HG03469 (cell line): ENCODE results near the gene KRABD2.
"Not testable (repeated sequence)": the region's sequence is repeated elsewhere in the genome, so short reads cannot be mapped to it uniquely, and the experiment has no call there.

Experiments
- ATAC-seq: cut with Tn5 transposase; IDR thresholded peaks from one replicate; pipeline ENCODE4 v1.9.1; 2021; ENCODE audit warnings: mild to moderate bottlenecking, moderate library complexity, moderate number of reproducible peaks; ENCODE audit not compliant: unreplicated experiment

KRABD2 gene

GRCh38 chr17:8376271-8377067 is at the start of gene KRABD2:
TSS of gene KRABD2 (minus strand) at chr17:8376704.
- ATAC-seq = no peak

DNA sequence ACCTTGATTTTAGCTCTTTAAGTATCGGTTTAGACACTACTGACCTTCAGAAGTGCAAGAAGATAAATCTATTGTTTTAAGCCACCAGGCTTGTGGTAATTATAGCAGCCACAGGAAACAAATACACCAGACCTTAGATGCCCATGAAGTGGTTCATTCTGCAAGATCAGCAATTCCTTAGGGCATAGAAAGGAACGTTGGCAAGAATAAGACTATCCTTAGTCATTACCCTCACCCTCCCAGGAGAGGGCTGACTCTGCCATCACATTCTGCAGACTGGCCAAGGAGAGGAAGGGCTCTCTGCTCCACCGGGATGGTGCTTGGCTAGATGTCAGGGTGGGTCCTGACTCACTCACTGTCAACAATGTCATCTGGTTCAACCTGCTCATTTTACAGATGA is 45.1 kb upstream of the KRABD2 start:
- ATAC-seq = no peak

GRCh38 chr17:8420041-8420934 is 43.8 kb upstream of the KRABD2 start:
- no peak for ATAC-seq

- ATAC-seq = no peak
Measured at GRCh38 chr17:8419305-8419704, 42.8 kb upstream of the KRABD2 start.

- no peak for ATAC-seq
Measured at GRCh38 chr17:8418471-8418870, 42.0 kb upstream of the KRABD2 start.

GRCh38 chr17:8417806-8418205 is 41.3 kb upstream of the KRABD2 start:
- ATAC-seq = no peak

- ATAC-seq = no peak
Measured at GRCh38 chr17:8413938-8414337, 37.4 kb upstream of the KRABD2 start.

DNA sequence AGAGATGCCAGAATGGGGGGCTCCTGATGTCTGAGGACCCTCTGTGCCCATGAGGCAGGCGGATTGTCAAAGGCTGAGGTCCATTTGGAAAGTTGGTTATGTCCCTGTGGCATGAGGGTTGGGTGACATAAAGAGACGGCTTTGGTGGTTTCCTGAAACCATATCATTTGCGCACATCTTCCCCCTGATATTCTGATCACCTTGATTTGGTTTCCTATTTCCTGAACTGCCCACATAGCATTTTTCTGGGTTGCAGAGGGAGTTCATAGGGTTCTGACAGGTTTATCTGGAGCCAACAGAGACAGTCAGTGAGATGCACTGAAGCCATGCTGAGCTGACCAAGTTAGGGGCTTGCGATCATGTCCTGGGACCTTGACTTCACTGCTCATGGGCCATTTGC is 36.8 kb upstream of the KRABD2 start:
- ATAC-seq = no peak

DNA sequence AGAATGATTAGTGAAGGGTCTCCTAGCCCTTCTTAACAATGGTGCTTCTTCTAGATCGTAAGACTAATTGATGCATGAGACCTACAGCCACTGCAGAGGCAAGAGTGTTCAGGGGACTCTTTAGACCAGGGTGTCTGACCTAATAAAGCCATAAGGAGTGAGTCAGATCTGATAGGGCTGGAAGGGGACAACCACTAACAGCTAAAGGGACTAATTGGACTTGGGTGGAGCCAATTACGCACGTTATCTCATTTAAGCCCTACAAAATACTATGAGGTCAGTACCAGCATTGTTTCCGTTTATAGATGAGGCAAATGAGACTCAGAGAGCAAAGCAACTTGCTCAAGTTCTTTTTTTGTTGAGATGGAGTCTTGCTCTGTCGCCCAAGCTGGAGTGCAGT is 35.6 kb upstream of the KRABD2 start:
- no peak for ATAC-seq

DNA sequence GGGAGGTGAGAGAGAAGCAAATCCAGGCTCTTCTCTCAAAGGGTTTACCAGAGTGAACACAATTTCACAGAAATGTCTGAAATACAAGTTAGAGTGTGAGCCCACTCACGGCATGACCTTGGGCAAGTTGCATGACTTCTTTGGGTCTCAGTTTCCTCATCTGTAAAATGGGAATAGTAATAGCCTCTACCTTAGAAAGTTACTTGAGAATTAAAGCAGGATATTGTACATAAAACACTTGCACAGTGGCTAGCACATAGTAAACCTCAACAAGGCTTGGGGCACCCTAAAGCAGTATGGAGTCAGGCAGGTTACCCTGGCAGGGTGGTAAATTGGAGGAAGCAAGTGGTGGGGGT is 34.4 kb upstream of the KRABD2 start:
- ATAC-seq = no peak

DNA sequence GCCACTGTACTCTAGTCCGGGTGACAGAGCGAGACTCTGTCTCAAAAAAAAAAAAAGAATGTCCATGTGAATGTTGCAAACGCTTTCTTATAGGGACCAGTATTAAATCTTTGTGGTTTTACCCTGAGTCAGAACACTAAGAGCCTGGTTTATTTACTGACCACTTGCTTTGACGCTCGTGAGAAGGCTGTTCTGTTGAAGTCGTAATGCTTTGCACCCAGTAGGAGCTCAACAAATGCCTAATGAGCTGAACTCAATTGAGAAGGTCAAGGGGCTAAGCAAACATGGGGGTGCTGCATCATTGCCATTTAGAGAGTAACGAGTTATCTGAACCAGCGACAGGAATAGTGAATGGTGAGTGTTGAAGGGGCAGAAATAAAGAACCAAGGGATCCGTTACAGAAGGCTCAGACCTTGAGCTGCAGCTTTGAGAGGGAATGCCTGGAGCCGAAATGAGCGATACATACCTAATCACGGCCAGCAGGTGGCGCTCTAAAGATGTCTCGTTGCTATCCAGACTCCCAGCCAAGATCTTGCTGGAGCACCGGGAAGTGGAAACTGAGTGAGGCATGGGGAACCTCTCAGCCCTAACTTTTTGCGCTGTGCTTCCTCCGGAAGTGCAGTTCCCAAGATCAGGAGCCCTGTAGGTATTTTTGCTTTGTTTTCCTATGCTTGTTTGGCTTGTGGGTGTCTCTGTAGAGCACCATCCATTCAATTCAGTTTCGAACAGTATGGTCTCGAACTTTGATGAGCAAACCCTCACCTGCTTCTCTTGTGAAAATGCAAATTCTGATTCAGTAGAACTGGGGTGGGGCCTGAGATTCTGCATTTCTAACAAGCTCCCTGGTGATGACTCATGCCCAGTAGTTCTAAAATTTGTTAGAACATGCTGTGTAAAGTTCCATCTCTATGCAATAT is 33.7 kb upstream of the KRABD2 start:
- no peak for ATAC-seq

- ATAC-seq = no peak
Measured at GRCh38 chr17:8408371-8408770, 31.9 kb upstream of the KRABD2 start.

GRCh38 chr17:8406174-8406573 is 29.7 kb upstream of the KRABD2 start:
- ATAC-seq = no peak

DNA sequence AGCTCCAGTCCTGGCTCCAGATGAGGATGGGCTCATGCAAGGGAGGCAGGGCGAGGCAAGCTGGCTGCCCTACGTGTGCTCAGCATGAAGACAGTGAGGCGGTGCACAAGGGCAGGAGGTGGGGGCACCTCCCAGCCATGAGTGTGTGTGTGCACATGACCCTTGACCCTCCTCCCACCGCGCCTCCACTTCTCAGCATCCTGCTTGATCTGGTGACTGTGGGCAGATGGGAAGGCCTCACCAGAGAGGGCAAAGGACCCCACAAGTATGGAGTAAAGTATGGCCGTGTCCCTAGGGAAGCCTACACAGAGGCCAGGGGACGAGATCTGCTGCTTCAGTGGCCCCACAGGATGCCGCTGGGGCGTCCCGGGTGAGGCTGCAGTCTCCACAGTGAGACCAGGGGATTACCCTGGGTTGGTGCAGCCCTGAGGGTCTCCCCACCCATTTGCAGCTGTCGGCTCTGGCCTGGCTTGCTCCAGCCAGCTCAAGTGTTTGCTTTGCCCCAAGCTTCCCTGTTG is 29.1 kb upstream of the KRABD2 start:
- no peak for ATAC-seq

GRCh38 chr17:8402921-8403536 is 26.5 kb upstream of the KRABD2 start:
- ATAC-seq = no peak

GRCh38 chr17:8401107-8401506 is 24.6 kb upstream of the KRABD2 start:
- no peak for ATAC-seq

GRCh38 chr17:8398980-8399379 is 22.5 kb upstream of the KRABD2 start:
- no peak for ATAC-seq

DNA sequence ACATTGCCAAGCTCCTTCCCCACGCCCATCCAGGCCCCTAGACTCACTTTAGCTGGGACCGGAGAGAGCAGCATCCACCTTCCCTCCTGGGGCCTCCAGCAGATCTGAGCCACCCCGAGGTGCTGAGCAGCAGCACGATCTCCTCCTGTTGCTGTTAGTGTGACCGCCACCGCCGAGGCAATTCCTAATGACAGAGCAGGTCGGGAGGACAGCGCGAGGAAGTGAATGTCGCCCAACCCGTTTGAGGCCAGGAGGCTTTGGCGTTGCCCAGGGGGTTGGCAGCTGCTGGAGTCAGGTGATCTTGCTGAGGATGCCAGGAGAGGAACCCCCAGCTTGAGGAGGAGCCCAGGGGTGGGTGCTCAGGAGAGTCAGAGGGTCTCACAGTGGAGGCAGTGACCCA is 21.1 kb upstream of the KRABD2 start, which contains the start of gene RNF222:
Gene RNF222, minus strand, starts transcription at position 192 of the 400 bp plus-strand sequence. CDS start 4,366 bp downstream, outside the sequence.
- ATAC-seq = no peak

- not testable (repeated sequence) for ATAC-seq
Measured at GRCh38 chr17:8394497-8394896, 18.0 kb upstream of the KRABD2 start.
